Psoas muscle (tissue), 8 donors: Measurements from ENCODE around the gene CRAT. TPM values are rescaled to one million over a fixed set of nuclear protein-coding genes. Genes with fewer than 3 reads are reported as not detected.
A peak's percentile ranks its signal among the peaks of the same experiment; 100 is the strongest.

Source experiments
- ATAC-seq, 4 donors: fragments of 200-7000 bp; cut with Tn5 transposase; one replicate each; pipeline ENCODE4 v1.9.1; 2020; ENCODE audit warnings: moderate library complexity in 3 of 4, mild to moderate bottlenecking in 2 of 4
- DNase-seq, 2 donors: peaks; one replicate each; pipeline ENCODE4 v3.0.0-alpha.2; 2020
- H3K27ac ChIP-seq: fragments of 200-600 bp; one replicate; pipeline ENCODE4 v1.8.0; 2022
- H3K27me3 ChIP-seq, 3 donors: fragments of 200-600 bp in 1 of 3; one replicate each; pipeline versions ENCODE4 v1.6.1 to v1.8.0; 2013 to 2022; ENCODE audit warnings: low read length in 2 of 3, mild to moderate bottlenecking in 2 of 3, moderate library complexity in 1 of 3; ENCODE audit not compliant: insufficient read depth in 3 of 3
- H3K36me3 ChIP-seq, 2 donors: fragments of 200-600 bp in 1 of 2; one replicate each; pipeline versions ENCODE4 v1.6.1 to v1.8.0; 2013 to 2022; ENCODE audit warnings: low read depth in 1 of 2, mild to moderate bottlenecking in 1 of 2, moderate library complexity in 1 of 2; ENCODE audit not compliant: insufficient read depth in 1 of 2
- H3K4me1 ChIP-seq: fragments of 200-600 bp; one replicate; pipeline ENCODE4 v1.8.0; 2022
- H3K4me3 ChIP-seq: fragments of 200-600 bp; one replicate; pipeline ENCODE4 v1.8.0; 2022; ENCODE audit warnings: mild to moderate bottlenecking
- H3K9me3 ChIP-seq: fragments of 200-600 bp; one replicate; pipeline ENCODE4 v1.8.0; 2022
- CTCF ChIP-seq: fragments of 200-600 bp; IDR thresholded peaks from one replicate; pipeline ENCODE4 v1.8.0; 2022; ENCODE audit warnings: antibody characterized with exemption
- WGBS, 3 donors: extraction: QIAGEN DNeasy Blood & Tissue Kit; methylation state at CpG; one replicate each; pipeline versions ENCODE4 v1.1.6 to v1.1.7; 2013; 5-methylcytosine and 5-hydroxymethylcytosine counted together
- intact Hi-C, 2 donors: fragments of 100-400 bp; cut with DNase I; formaldehyde crosslinking; loops; one replicate each; pipeline versions ENCODE4 v1.11.0 to v1.14.2; 2022
- polyA plus RNA-seq, 3 donors: library from polyadenylated mRNA; stranded (reverse); fragments of 200-250 nt; gene quantifications; one replicate each; pipeline ENCODE4 v1.2.3, GENCODE V29; 2013
- total RNA-seq, 4 donors: library from RNA; stranded (reverse); fragmentation: NEBNext Ultra II Directional in 2 of 4; extraction: Animal tissue kit (Norgen Biotek cat#: 25700) in 2 of 4; gene quantifications; one replicate each; pipeline versions ENCODE4 v1.2.1 to v1.2.4, GENCODE V29; 2021 to 2023
- donor health status: healthy with polysubstance abuse.
- donor health status: DM: no; HTN: no; CAD: no; lungs with moderate emphysema.
- donor health status: Bipolar disorder and iron deficiency.
- donor health status: healthy.
- donor health status: DM: yes; HTN: yes; CAD: no.
- donor health status: DM: no; HTN: no; CAD: no.
- donor health status: DM: no; HTN: no; CAD: no.
- donor health status: DM: yes; HTN: yes; CAD: no.

CRAT gene
- total and polyA plus RNA-seq, 7 donors, result 88.7 to 229 (median 123) TPM

DNA sequence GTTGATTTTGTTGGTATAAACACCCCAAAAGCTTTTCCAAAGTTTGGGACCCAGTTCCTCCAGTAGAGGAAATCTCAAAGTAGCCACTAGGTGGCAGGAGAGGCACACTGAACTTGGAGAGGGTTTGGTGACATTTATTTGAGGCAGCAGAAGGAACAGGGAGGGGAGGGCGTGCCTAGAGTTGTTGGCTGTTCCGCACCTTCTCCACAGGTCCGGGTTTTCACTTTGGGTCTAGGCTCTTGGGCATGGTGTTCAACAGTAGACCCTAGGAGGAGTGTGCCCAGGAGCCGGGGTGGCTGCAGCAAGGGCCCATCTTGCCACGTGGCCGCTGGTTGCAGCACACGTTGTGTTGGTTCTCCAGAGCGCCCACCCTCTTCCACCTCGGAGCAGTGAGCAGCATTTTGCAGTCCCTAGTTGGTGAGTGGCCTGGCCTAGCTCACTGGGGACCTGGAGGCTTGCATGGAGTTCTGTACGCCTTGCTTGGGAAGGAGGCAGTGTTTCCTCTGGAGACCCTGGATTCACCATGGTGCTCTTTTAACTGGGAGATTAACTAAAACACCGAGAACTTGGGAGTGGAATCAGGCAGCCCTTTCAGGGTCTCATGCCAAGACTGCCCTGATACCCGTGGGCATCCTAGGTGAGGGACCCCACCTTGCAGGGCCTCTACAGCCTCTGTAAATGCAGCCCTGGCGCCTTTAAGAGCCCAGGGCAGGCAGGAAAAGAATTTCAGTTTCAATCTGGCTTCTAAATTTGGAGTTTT, 28.8 kb upstream of the CRAT start:
- peaks cover 0 to 49% of the 10 kb centered on the region in 2 donors for H3K36me3 ChIP-seq
- 1 to 2% (median 2%) methylated on average over 13 of the region's 13 CpGs for WGBS, 3 donors
- DNase-seq, result peak; percentile 68 to 81

DNA sequence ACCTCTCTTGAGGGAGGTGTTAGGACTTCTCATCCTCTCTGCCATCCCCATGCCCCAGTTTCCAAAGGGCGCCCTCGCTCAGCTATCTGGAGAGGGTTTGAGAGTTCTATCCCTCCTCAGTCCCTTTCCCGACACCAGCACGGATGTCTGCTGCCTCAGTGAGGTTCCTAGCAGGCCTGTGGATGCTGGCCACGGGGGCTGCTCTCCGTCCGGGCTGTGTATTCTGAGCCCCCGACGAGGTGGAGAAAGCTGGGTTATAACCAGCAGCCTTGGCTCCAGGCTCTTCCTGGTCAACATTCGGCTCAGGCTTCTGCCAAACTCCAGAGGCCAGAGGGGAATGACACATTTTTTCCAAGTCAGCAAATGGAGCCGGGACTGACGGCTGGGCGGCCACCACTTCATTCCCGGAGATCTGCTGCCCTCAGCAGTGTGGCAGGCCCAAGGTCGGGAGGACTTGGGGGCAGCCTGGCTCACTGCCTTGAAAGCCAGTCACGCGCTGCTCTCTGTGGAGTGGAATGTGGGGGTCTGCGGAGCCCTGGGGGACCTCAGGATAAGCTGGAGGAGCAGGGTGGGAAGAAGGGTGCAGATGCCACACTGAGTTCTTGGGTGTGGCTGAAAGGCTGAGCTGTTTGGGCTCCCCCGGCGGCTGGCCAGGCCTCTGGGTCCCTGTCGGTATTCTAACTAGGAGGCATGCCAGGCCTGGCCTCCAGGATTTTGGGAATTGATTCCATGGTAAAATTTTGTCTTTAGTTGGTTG, 28.1 kb upstream of the CRAT start:
- H3K27me3 ChIP-seq, result no peaks in the 10 kb centered on the region
- intact Hi-C loops, result loop anchor here (2.0 to 10.0 kb wide), 4 partner anchors 36 to 472 kb away; no protein-coding TSS in a partner anchor
- H3K4me3 ChIP-seq, result peak overlapping the region; percentile 67
- H3K27ac ChIP-seq, result peak overlapping the region; percentile 98
- peaks cover 0 to 49% of the 10 kb centered on the region in 2 donors for H3K36me3 ChIP-seq
- TF ChIP-seq CTCF, result no peak
- ATAC-seq (peak; percentile 11 to 35 (median 18)), DNase-seq (peak; percentile 68 to 75)
- peaks cover 46% of the 10 kb centered on the region for H3K4me1 ChIP-seq
- WGBS, 3 donors, result 11 to 16% (median 16%) methylated on average over 21 of the region's 21 CpGs
- H3K9me3 ChIP-seq, result no peaks in the 10 kb centered on the region

More for the DNA sequence above, 28.8 kb upstream of the CRAT start:
- Histone ChIP-seq H3K27ac (peak overlapping the region; percentile 98), H3K9me3 (no peaks in the 10 kb centered on the region), H3K27me3 (no peaks in the 10 kb centered on the region), H3K4me3 (peak overlapping the region; percentile 67), H3K4me1 (peaks cover 52% of the 10 kb centered on the region)
- peak; percentile 67 to 78 (median 70) for ATAC-seq
- TF ChIP-seq CTCF, result peak; percentile 94
- intact Hi-C loops, result loop anchor here (2.0 to 10.0 kb wide), 4 partner anchors 35 to 471 kb away; no protein-coding TSS in a partner anchor

DNA sequence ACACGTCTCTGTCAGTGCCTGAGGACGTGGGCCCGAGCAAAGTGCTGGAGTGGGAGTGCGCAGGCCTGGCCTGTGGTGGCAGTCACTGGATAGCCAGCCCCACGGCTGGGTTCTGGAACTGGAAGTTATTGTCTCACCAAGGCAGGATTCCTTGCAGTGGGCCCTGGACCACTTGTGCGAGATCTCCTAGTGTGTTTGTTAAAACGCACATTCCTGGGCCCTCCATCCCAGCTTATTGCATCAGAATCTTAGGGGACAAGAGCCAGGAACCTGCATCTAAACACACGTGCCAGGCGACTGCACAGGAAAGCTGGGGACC, 27.5 kb upstream of the CRAT start:
- Histone ChIP-seq H3K27me3 (no peaks in the 10 kb centered on the region), H3K36me3 (peaks cover 0 to 55% of the 10 kb centered on the region in 2 donors), H3K4me3 (no peak overlapping the region), H3K4me1 (peaks cover 40% of the 10 kb centered on the region), H3K27ac (peak overlapping the region; percentile 98), H3K9me3 (no peaks in the 10 kb centered on the region)
- no peak for DNase-seq
- intact Hi-C loops, result loop anchor here (2.0 to 10.0 kb wide), 4 partner anchors 37 to 473 kb away; no protein-coding TSS in a partner anchor
- TF ChIP-seq CTCF, result no peak
- WGBS, 3 donors, result 63 to 70% (median 69%) methylated on average over 9 of the region's 9 CpGs
- ATAC-seq, result no peak

- no peaks in the 10 kb centered on the region for H3K9me3 ChIP-seq
- DNase-seq (no peak), ATAC-seq (no peak)
- no peaks in the 10 kb centered on the region for H3K27me3 ChIP-seq
- peaks cover 0 to 58% of the 10 kb centered on the region in 2 donors for H3K36me3 ChIP-seq
- no peak for TF ChIP-seq CTCF
- no peak overlapping the region for H3K4me3 ChIP-seq
- peak overlapping the region; percentile 98 for H3K27ac ChIP-seq
- intact Hi-C loops, result loop anchor here (2.0 to 10.0 kb wide), 4 partner anchors 37 to 473 kb away; no protein-coding TSS in a partner anchor
- 75 to 82% (median 76%) methylated on average over 19 of the region's 19 CpGs for WGBS, 3 donors
- peaks cover 34% of the 10 kb centered on the region for H3K4me1 ChIP-seq
These were observed 26.9 kb upstream of the CRAT start for GRCh38 chr9:129137292-129138143.
